ENCODE results near the gene ACSS1.

GRCh38 chr20:25081730-25082497, 24.0 kb upstream of the ACSS1 start, which contains the start of gene VSX1:
- TF ChIP-seq CTCF (conservative IDR thresholded peaks at IDR 0.05) (no peak), ZFX (IDR thresholded peaks at IDR 0.05) (no peak)
